ENCODE results near the gene SLC13A5.

Gene SLC13A5

DNA sequence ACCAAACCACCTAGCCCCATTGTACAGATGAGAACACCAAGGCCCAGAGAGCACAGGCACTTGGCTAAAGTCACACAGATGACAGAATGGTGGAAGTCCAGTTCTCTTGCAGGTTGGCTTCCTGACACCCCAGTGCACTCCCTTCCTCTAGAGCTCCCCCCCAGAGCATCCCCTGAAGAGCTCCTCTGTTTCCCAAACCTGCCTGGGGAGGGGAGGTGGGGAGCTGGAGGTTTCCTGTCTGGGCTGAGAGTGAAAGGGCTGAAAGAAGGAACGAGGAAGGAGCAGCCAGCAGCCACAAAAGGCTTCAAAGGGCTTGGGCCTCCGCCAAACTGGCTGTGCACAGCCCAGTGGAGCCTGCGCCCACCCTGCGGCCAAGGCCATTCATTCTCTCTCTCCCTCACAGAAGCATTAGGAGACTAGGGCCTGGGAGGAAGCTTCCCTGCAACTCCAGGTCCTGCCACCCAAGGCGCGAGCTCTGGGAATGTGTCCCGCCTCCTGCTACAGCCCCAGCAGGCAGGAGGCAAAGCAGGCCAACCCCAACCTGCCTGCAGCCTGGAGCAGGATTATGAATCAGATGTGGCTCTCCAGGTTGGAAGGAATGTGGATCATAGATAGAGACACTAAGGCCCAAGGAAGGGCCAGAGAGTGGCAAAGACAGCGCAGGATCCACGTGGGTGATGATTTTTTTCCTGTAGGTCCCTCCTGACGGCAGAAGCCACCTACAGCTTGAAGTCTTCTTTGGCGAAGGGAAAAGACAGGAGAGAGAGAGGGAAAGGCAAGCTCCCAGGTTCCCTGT is 913 bp downstream of the SLC13A5 start:
- Histone ChIP-seq H3K9me3 (ENCODE audit: control insufficient read depth in 2 of 2, low read length in 2 of 2) (no peaks in the 10 kb centered on the region), H3K9ac (ENCODE audit: low read depth in 1 of 2, low read length in 2 of 2) (no peak overlapping the region), H3K27ac (ENCODE audit: low read depth in 2 of 2, low read length in 2 of 2) (no peak overlapping the region), H3K36me3 (ENCODE audit: control insufficient read depth in 2 of 2, insufficient read depth in 2 of 2, low read length in 2 of 2) (no peaks in the 10 kb centered on the region), H3K4me1 (ENCODE audit: control insufficient read depth in 2 of 2, insufficient read depth in 2 of 2, low read length in 2 of 2) (no peaks in the 10 kb centered on the region), H3K27me3 (ENCODE audit: control insufficient read depth in 2 of 2, insufficient read depth in 2 of 2, low read length in 2 of 2) (peaks cover 14 to 22% of the 10 kb centered on the region in 2 donors), H3K4me3 (ENCODE audit: low read length in 2 of 2) (no peak overlapping the region)

- no peaks in the 10 kb centered on the region for H3K4me1 ChIP-seq (ENCODE audit: control insufficient read depth in 2 of 2, insufficient read depth in 2 of 2, low read length in 2 of 2)
- no peaks in the 10 kb centered on the region for H3K36me3 ChIP-seq (ENCODE audit: control insufficient read depth in 2 of 2, insufficient read depth in 2 of 2, low read length in 2 of 2)
- H3K27ac ChIP-seq (ENCODE audit: low read depth in 2 of 2, low read length in 2 of 2), result no peak overlapping the region
- H3K9me3 ChIP-seq (ENCODE audit: control insufficient read depth in 2 of 2, low read length in 2 of 2), result no peaks in the 10 kb centered on the region
- no peak overlapping the region for H3K4me3 ChIP-seq (ENCODE audit: low read length in 2 of 2)
- H3K9ac ChIP-seq (ENCODE audit: low read depth in 1 of 2, low read length in 2 of 2), result no peak overlapping the region
- H3K27me3 ChIP-seq (ENCODE audit: control insufficient read depth in 2 of 2, insufficient read depth in 2 of 2, low read length in 2 of 2), result peaks cover 14 to 22% of the 10 kb centered on the region in 2 donors
Measured at GRCh38 chr17:6711681-6712057, 1.5 kb downstream of the SLC13A5 start.

- H3K9ac ChIP-seq (ENCODE audit: low read depth in 1 of 2, low read length in 2 of 2), result no peak overlapping the region
- H3K9me3 ChIP-seq (ENCODE audit: control insufficient read depth in 2 of 2, low read length in 2 of 2), result no peaks in the 10 kb centered on the region
- peaks cover 14 to 22% of the 10 kb centered on the region in 2 donors for H3K27me3 ChIP-seq (ENCODE audit: control insufficient read depth in 2 of 2, insufficient read depth in 2 of 2, low read length in 2 of 2)
- H3K4me1 ChIP-seq (ENCODE audit: control insufficient read depth in 2 of 2, insufficient read depth in 2 of 2, low read length in 2 of 2), result no peaks in the 10 kb centered on the region
- no peaks in the 10 kb centered on the region for H3K36me3 ChIP-seq (ENCODE audit: control insufficient read depth in 2 of 2, insufficient read depth in 2 of 2, low read length in 2 of 2)
- H3K4me3 ChIP-seq (ENCODE audit: low read length in 2 of 2), result no peak overlapping the region
- no peak overlapping the region for H3K27ac ChIP-seq (ENCODE audit: low read depth in 2 of 2, low read length in 2 of 2)
Measured at GRCh38 chr17:6711081-6711674, 2.0 kb downstream of the SLC13A5 start.

DNA sequence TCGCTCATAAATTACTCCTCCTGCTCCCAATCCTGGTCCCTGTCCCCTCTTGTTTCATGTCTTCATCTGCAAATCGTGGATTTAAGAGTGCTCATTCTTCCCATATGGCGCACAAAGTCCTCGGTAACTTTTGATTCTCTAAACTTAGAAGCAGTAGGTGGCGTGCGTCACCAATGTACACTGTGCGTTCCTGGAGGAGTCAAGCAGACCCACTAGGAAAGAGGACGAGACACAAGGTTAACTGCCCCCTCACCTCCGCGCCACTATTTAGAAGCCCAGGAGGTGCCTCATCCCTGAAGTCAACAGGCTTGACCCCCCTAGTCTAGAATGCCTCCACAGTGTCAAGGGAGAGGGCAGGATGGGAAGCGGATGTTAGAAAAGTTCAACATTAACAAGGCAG is 2.9 kb downstream of the SLC13A5 start:
- peaks cover 14 to 24% of the 10 kb centered on the region in 2 donors for H3K27me3 ChIP-seq (ENCODE audit: control insufficient read depth in 2 of 2, insufficient read depth in 2 of 2, low read length in 2 of 2)

GRCh38 chr17:6708357-6708961 is 4.7 kb downstream of the SLC13A5 start:
- peaks cover 14 to 18% of the 10 kb centered on the region in 2 donors for H3K27me3 ChIP-seq (ENCODE audit: control insufficient read depth in 2 of 2, insufficient read depth in 2 of 2, low read length in 2 of 2)
- H3K4me3 ChIP-seq (ENCODE audit: low read length in 2 of 2), result no peak overlapping the region
- H3K36me3 ChIP-seq (ENCODE audit: control insufficient read depth in 2 of 2, insufficient read depth in 2 of 2, low read length in 2 of 2), result no peaks in the 10 kb centered on the region
- H3K27ac ChIP-seq (ENCODE audit: low read depth in 2 of 2, low read length in 2 of 2), result no peak overlapping the region
- H3K9me3 ChIP-seq (ENCODE audit: control insufficient read depth in 2 of 2, low read length in 2 of 2), result no peaks in the 10 kb centered on the region
- H3K4me1 ChIP-seq (ENCODE audit: control insufficient read depth in 2 of 2, insufficient read depth in 2 of 2, low read length in 2 of 2), result no peaks in the 10 kb centered on the region
- H3K9ac ChIP-seq (ENCODE audit: low read depth in 1 of 2, low read length in 2 of 2), result no peak overlapping the region

More for the DNA sequence above, 2.9 kb downstream of the SLC13A5 start:
- Histone ChIP-seq H3K36me3 (ENCODE audit: control insufficient read depth in 2 of 2, insufficient read depth in 2 of 2, low read length in 2 of 2) (no peaks in the 10 kb centered on the region), H3K4me1 (ENCODE audit: control insufficient read depth in 2 of 2, insufficient read depth in 2 of 2, low read length in 2 of 2) (no peaks in the 10 kb centered on the region), H3K27ac (ENCODE audit: low read depth in 2 of 2, low read length in 2 of 2) (no peak overlapping the region), H3K9ac (ENCODE audit: low read depth in 1 of 2, low read length in 2 of 2) (no peak overlapping the region), H3K4me3 (ENCODE audit: low read length in 2 of 2) (no peak overlapping the region), H3K9me3 (ENCODE audit: control insufficient read depth in 2 of 2, low read length in 2 of 2) (no peaks in the 10 kb centered on the region)

GRCh38 chr17:6706996-6707395 is 6.2 kb downstream of the SLC13A5 start:
- Histone ChIP-seq H3K9ac (ENCODE audit: low read depth in 1 of 2, low read length in 2 of 2) (no peak overlapping the region), H3K4me3 (ENCODE audit: low read length in 2 of 2) (no peak overlapping the region), H3K9me3 (ENCODE audit: control insufficient read depth in 2 of 2, low read length in 2 of 2) (no peaks in the 10 kb centered on the region), H3K4me1 (ENCODE audit: control insufficient read depth in 2 of 2, insufficient read depth in 2 of 2, low read length in 2 of 2) (no peaks in the 10 kb centered on the region), H3K27me3 (ENCODE audit: control insufficient read depth in 2 of 2, insufficient read depth in 2 of 2, low read length in 2 of 2) (peaks cover 4 to 12% of the 10 kb centered on the region in 2 donors), H3K36me3 (ENCODE audit: control insufficient read depth in 2 of 2, insufficient read depth in 2 of 2, low read length in 2 of 2) (no peaks in the 10 kb centered on the region), H3K27ac (ENCODE audit: low read depth in 2 of 2, low read length in 2 of 2) (no peak overlapping the region)

DNA sequence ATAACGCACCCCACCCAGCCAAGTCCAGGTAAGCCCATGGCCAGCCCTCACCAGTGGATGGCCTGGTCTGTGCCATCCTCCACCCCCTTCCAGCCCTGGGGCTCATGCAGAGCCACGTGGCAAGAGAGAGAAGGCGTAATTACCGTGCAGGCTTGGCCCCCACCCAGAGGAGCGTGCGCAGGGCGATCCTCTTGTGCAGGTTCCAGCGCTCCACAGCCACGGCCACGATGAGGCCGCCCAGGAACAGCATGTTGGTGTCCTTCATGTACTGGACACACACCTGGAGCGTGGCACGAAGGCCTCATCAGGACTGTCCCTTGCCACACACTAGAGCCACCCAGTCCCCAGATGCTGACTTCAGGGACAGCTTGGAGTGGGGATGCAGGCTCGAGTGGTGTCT is 6.7 kb downstream of the SLC13A5 start:
- Histone ChIP-seq H3K4me1 (ENCODE audit: control insufficient read depth in 2 of 2, insufficient read depth in 2 of 2, low read length in 2 of 2) (no peaks in the 10 kb centered on the region), H3K27ac (ENCODE audit: low read depth in 2 of 2, low read length in 2 of 2) (no peak overlapping the region), H3K4me3 (ENCODE audit: low read length in 2 of 2) (no peak overlapping the region), H3K9me3 (ENCODE audit: control insufficient read depth in 2 of 2, low read length in 2 of 2) (no peaks in the 10 kb centered on the region), H3K27me3 (ENCODE audit: control insufficient read depth in 2 of 2, insufficient read depth in 2 of 2, low read length in 2 of 2) (peaks cover 4 to 9% of the 10 kb centered on the region in 2 donors), H3K36me3 (ENCODE audit: control insufficient read depth in 2 of 2, insufficient read depth in 2 of 2, low read length in 2 of 2) (no peaks in the 10 kb centered on the region), H3K9ac (ENCODE audit: low read depth in 1 of 2, low read length in 2 of 2) (no peak overlapping the region)

- Histone ChIP-seq H3K4me3 (ENCODE audit: low read length in 2 of 2) (no peak overlapping the region), H3K27me3 (ENCODE audit: control insufficient read depth in 2 of 2, insufficient read depth in 2 of 2, low read length in 2 of 2) (peaks cover 2 to 4% of the 10 kb centered on the region in 2 donors), H3K4me1 (ENCODE audit: control insufficient read depth in 2 of 2, insufficient read depth in 2 of 2, low read length in 2 of 2) (no peaks in the 10 kb centered on the region), H3K36me3 (ENCODE audit: control insufficient read depth in 2 of 2, insufficient read depth in 2 of 2, low read length in 2 of 2) (no peaks in the 10 kb centered on the region), H3K9ac (ENCODE audit: low read depth in 1 of 2, low read length in 2 of 2) (no peak overlapping the region), H3K9me3 (ENCODE audit: control insufficient read depth in 2 of 2, low read length in 2 of 2) (no peaks in the 10 kb centered on the region), H3K27ac (ENCODE audit: low read depth in 2 of 2, low read length in 2 of 2) (no peak overlapping the region)
Measured at GRCh38 chr17:6704470-6705052, 8.6 kb downstream of the SLC13A5 start.

GRCh38 chr17:6703751-6704150 is 9.4 kb downstream of the SLC13A5 start:
- H3K4me1 ChIP-seq (ENCODE audit: control insufficient read depth in 2 of 2, insufficient read depth in 2 of 2, low read length in 2 of 2), result no peaks in the 10 kb centered on the region
- H3K36me3 ChIP-seq (ENCODE audit: control insufficient read depth in 2 of 2, insufficient read depth in 2 of 2, low read length in 2 of 2), result no peaks in the 10 kb centered on the region
- H3K4me3 ChIP-seq (ENCODE audit: low read length in 2 of 2), result no peak overlapping the region
- no peaks in the 10 kb centered on the region for H3K9me3 ChIP-seq (ENCODE audit: control insufficient read depth in 2 of 2, low read length in 2 of 2)
- no peak overlapping the region for H3K9ac ChIP-seq (ENCODE audit: low read depth in 1 of 2, low read length in 2 of 2)
- peaks cover 2 to 3% of the 10 kb centered on the region in 2 donors for H3K27me3 ChIP-seq (ENCODE audit: control insufficient read depth in 2 of 2, insufficient read depth in 2 of 2, low read length in 2 of 2)
- no peak overlapping the region for H3K27ac ChIP-seq (ENCODE audit: low read depth in 2 of 2, low read length in 2 of 2)

Measured in mucosa of rectum (tissue), 2 donors.